ENCODE data around the gene WDFY4.

DNA sequence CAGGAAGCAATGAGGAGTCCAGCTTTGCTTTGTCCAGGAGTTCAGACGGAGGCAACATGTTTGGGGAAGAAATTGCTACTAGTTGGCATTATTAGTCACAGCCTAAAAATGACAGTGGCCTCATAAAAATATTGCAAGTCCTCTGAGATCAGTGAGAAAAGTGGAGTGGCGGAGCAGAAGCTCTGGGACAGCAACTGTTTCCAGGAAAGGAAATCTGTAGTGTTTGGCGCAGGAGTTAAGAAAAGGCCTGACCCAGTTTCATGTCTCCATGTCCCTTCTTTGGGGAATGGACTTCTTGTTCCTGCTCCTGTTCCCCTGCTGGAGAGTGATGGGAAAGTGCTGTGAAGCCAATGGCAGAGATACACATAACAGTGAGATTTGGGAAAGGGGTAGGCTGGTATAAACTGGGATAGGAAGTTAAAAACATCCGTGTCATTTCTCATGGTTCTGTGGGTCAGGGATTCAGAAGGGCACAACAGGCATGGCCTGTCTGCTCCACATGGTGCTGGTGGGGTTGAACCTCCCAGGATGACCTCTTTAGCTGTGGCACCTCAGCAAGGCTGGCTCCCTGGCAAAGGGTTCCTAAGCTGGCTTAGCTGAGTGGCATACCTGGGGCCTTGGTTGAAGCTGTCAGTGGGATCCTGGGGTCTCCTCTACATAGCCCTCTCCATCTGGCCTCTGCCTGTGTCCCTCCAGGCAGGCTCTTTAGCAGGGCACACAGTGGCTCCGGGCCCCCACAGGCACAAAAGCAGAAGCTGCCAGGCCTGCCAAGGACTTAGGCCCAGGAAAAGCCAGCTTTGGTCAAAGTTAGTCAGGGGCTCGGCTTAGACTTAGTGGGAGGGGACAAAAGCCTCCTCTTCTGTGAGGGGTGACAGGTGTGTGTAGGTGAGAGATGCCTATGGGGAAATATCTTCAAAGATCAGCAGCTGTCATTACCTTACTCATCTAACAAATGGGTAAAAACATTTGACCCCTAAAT lies 77.7 kb downstream of the WDFY4 start:
- no peak for TF ChIP-seq EZH2 (IDR thresholded peaks at IDR 0.05; ENCODE audit: borderline replicate concordance, low read length)
- TF ChIP-seq, protein P1, sequence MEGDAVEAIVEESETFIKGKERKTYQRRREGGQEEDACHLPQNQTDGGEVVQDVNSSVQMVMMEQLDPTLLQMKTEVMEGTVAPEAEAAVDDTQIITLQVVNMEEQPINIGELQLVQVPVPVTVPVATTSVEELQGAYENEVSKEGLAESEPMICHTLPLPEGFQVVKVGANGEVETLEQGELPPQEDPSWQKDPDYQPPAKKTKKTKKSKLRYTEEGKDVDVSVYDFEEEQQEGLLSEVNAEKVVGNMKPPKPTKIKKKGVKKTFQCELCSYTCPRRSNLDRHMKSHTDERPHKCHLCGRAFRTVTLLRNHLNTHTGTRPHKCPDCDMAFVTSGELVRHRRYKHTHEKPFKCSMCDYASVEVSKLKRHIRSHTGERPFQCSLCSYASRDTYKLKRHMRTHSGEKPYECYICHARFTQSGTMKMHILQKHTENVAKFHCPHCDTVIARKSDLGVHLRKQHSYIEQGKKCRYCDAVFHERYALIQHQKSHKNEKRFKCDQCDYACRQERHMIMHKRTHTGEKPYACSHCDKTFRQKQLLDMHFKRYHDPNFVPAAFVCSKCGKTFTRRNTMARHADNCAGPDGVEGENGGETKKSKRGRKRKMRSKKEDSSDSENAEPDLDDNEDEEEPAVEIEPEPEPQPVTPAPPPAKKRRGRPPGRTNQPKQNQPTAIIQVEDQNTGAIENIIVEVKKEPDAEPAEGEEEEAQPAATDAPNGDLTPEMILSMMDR (conservative IDR thresholded peaks at IDR 0.05 in 1 of 2, IDR thresholded peaks at IDR 0.05 in 1 of 2; ENCODE audit: extremely low read depth in 1 of 2, insufficient read depth in 1 of 2, low read depth in 1 of 2, low read length in 2 of 2): no peak

All from mammary epithelial cell (primary cell).